HEK293T (cell line): ENCODE data around the gene FILIP1L.

Source experiments
- CTCF ChIA-PET: fragments of 350-600 bp; formaldehyde crosslinking; extraction: SDS; loops from one replicate; lab custom pipeline; 2021; ENCODE audit warnings: antibody characterized with exemption, inconsistent platforms; lab: Yijun Ruan, JAX
- POLR2A ChIA-PET: fragments of 350-600 bp; formaldehyde crosslinking; extraction: SDS; loops from one replicate; lab custom pipeline; 2020; ENCODE audit warnings: antibody characterized with exemption, inconsistent platforms; lab: Yijun Ruan, JAX
- DNase-seq: peaks from one replicate; pipeline ENCODE4 v3.0.0; 2012; ENCODE audit warnings: mixed read lengths; ENCODE audit errors: extremely low spot score
- ARNT ChIP-seq: fragments of 450-650 bp; IDR thresholded peaks from 2 replicates; pipeline ENCODE4 v1.6.1; 2017; ENCODE audit warnings: mild to moderate bottlenecking
- BHLHE40 ChIP-seq: fragments of 450-650 bp; IDR thresholded peaks from 2 replicates; pipeline ENCODE4 v1.6.1; 2016; ENCODE audit warnings: mild to moderate bottlenecking, moderate library complexity, borderline replicate concordance
- CTBP1 ChIP-seq: fragments of 450-650 bp; IDR thresholded peaks from 2 replicates; pipeline ENCODE4 v1.6.1; 2016; ENCODE audit warnings: borderline replicate concordance
- ELF4 ChIP-seq: fragments of 450-650 bp; IDR thresholded peaks from 2 replicates; pipeline ENCODE4 v1.6.1; 2017; ENCODE audit warnings: antibody characterized with exemption
- FOXA1 ChIP-seq: fragments of 450-650 bp; IDR thresholded peaks from 2 replicates; pipeline ENCODE4 v1.6.1; 2016; ENCODE audit warnings: mild to moderate bottlenecking
- FOXK2 ChIP-seq: fragments of 450-650 bp; IDR thresholded peaks from 2 replicates; pipeline ENCODE4 v1.6.1; 2016; ENCODE audit warnings: mild to moderate bottlenecking
- FOXM1 ChIP-seq: fragments of 450-650 bp; IDR thresholded peaks from 2 replicates; pipeline ENCODE4 v1.6.1; 2017; ENCODE audit warnings: mild to moderate bottlenecking, borderline replicate concordance
- HDGF ChIP-seq: fragments of 450-650 bp; IDR thresholded peaks from 2 replicates; pipeline ENCODE4 v1.6.1; 2017; ENCODE audit warnings: antibody characterized with exemption, borderline replicate concordance
- L3MBTL2 ChIP-seq: fragments of 450-650 bp; conservative IDR thresholded peaks from 2 replicates; pipeline ENCODE4 v1.6.1; 2016; ENCODE audit warnings: mild to moderate bottlenecking
- LEF1 ChIP-seq: fragments of 450-650 bp; IDR thresholded peaks from 2 replicates; pipeline ENCODE4 v1.6.1; 2017; ENCODE audit warnings: mild to moderate bottlenecking, borderline replicate concordance
- NFRKB ChIP-seq: fragments of 450-650 bp; IDR thresholded peaks from 2 replicates; pipeline ENCODE4 v1.6.1; 2016; ENCODE audit warnings: mild to moderate bottlenecking, moderate library complexity
- PKNOX1 ChIP-seq: fragments of 450-650 bp; IDR thresholded peaks from 2 replicates; pipeline ENCODE4 v1.6.1; 2016
- SP1 ChIP-seq: fragments of 450-650 bp; IDR thresholded peaks from 2 replicates; pipeline ENCODE4 v1.6.1; 2017
- SUZ12 ChIP-seq: fragments of 450-650 bp; IDR thresholded peaks from 2 replicates; pipeline ENCODE4 v1.6.1; 2016; ENCODE audit warnings: mild to moderate bottlenecking
- TARDBP ChIP-seq: fragments of 450-650 bp; IDR thresholded peaks from 2 replicates; pipeline ENCODE4 v1.6.1; 2016
- ZNF384 ChIP-seq: fragments of 450-650 bp; IDR thresholded peaks from 2 replicates; pipeline ENCODE4 v1.6.1; 2016

FILIP1L gene

GRCh38 chr3:100155590-100155989, 41.3 kb upstream of the FILIP1L start:
- POLR2A ChIA-PET: no interaction called here
- CTCF ChIA-PET: no interaction called here

DNA sequence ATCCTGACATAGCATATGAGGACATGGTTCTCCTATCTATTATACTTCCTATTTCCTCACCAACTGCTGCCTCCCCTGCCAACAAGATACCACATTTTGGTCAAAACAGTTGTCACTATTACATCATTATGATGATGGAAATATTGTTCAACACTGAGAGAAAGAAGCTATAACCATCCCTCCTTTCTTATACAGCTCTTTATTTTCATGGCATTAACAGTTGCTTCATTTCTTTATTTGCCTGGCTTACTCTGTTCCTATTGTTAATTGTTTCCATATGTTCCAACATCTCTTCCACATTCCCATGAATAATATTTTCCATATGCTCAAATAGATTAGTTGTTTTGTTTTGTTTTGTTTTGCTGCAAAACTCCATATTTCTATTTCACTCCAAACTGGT, 40.8 kb upstream of the FILIP1L start:
- no peak for TF ChIP-seq SP1
- no peak for TF ChIP-seq BHLHE40
- no peak for TF ChIP-seq HDGF
- TF ChIP-seq LEF1: no peak
- no peak for TF ChIP-seq ARNT
- TF ChIP-seq TARDBP: no peak
- no peak for TF ChIP-seq FOXM1
- no peak for TF ChIP-seq SUZ12
- TF ChIP-seq ELF4: no peak
- no peak for TF ChIP-seq FOXA1
- no peak for TF ChIP-seq NFRKB
- TF ChIP-seq PKNOX1: no peak
- POLR2A ChIA-PET: no interaction called here
- no peak for DNase-seq
- CTCF ChIA-PET: no interaction called here

More at GRCh38 chr3:100155590-100155989, 41.3 kb upstream of the FILIP1L start:
- TF ChIP-seq NFRKB (no peak), ELF4 (no peak), HDGF (no peak), PKNOX1 (no peak), ZNF384 (no peak), LEF1 (no peak), FOXM1 (no peak), ARNT (no peak), FOXA1 (no peak), L3MBTL2 (no peak), SP1 (no peak), BHLHE40 (no peak), CTBP1 (no peak), SUZ12 (no peak), FOXK2 (no peak), TARDBP (no peak)
- DNase-seq: no peak

DNA sequence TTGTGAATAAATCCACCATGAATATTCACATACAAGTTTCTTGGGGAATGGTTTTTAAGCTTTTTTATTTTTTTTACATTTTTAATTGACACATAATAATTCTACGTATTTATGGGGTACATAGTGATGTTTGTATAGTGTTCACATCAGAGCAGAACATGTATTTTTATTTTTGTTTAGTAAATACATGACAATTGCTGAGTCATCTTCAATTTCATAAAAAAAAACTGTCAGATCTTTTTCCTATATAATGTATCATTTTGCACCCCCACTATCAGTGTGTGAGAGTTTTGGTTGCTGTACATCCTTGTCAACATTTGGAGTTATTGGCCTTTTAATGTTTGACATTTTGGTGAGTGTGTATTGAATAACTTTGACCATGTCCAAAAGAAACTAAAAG, 39.9 kb upstream of the FILIP1L start:
- POLR2A ChIA-PET: no interaction called here
- CTCF ChIA-PET: no interaction called here
- DNase-seq: no peak
- TF ChIP-seq L3MBTL2: no peak
- TF ChIP-seq ZNF384: no peak
- no peak for TF ChIP-seq BHLHE40
- no peak for TF ChIP-seq ELF4
- no peak for TF ChIP-seq ARNT
- no peak for TF ChIP-seq FOXK2
- TF ChIP-seq FOXM1: no peak
- TF ChIP-seq LEF1: no peak
- TF ChIP-seq SUZ12: no peak
- TF ChIP-seq FOXA1: no peak
- no peak for TF ChIP-seq HDGF
- no peak for TF ChIP-seq PKNOX1
- no peak for TF ChIP-seq NFRKB
- no peak for TF ChIP-seq SP1
- no peak for TF ChIP-seq CTBP1
- no peak for TF ChIP-seq TARDBP

- ChIA-PET POLR2A (no interaction called here), CTCF (no interaction called here)
- TF ChIP-seq ARNT (no peak), ZNF384 (no peak), SUZ12 (no peak)
- no peak for DNase-seq
These were observed 36.9 kb upstream of the FILIP1L start for GRCh38 chr3:100151024-100151707.

DNA sequence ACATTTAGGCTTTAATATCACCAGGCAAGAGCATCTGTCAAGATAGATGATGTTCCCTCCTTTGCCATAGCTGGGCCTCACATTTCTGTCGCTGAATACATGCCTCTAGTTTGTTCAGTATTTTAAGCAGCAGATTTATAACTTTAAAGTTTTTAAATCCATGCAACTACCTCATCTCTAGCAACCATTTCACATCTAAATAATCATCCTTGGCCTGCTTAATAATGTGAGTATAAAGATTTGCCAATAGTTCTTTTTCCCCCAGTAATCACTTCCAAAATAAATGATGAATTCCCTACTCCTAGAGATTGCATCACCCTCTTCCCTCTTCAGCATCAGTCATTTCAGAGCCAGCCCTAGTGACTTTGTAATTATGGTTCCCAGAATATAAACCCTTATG, 36.2 kb upstream of the FILIP1L start:
- ChIA-PET CTCF (no interaction called here), POLR2A (no interaction called here)
- no peak for TF ChIP-seq PKNOX1
- TF ChIP-seq BHLHE40: no peak
- no peak for TF ChIP-seq TARDBP
- TF ChIP-seq HDGF: no peak
- no peak for TF ChIP-seq NFRKB
- TF ChIP-seq ARNT: no peak
- no peak for TF ChIP-seq SUZ12
- no peak for TF ChIP-seq FOXK2
- no peak for TF ChIP-seq SP1
- no peak for TF ChIP-seq L3MBTL2
- TF ChIP-seq LEF1: no peak
- TF ChIP-seq FOXM1: no peak
- no peak for TF ChIP-seq CTBP1
- TF ChIP-seq ELF4: no peak
- TF ChIP-seq ZNF384: no peak
- no peak for TF ChIP-seq FOXA1
- no peak for DNase-seq
